WERI-Rb-1 (cell line): ENCODE data around the gene NPY5R.

Experiments used
- DNase-seq: peaks from one replicate; pipeline ENCODE4 v3.0.0-alpha.2; 2020
- H3K27ac ChIP-seq: fragments of 250-450 bp; sonication (Bioruptor Pico); 2 replicates; pipeline ENCODE4 v1.5.1; 2020; ENCODE audit warnings: mild to moderate bottlenecking, moderate library complexity
- H3K27me3 ChIP-seq: fragments of 250-450 bp; sonication (Bioruptor Pico); 2 replicates; pipeline ENCODE4 v1.5.1; 2021; ENCODE audit warnings: mild to moderate bottlenecking, low read depth, moderate library complexity; ENCODE audit not compliant: insufficient read depth, severe bottlenecking
- H3K36me3 ChIP-seq: fragments of 250-450 bp; sonication (Bioruptor Pico); 2 replicates; pipeline ENCODE4 v1.5.1; 2020; ENCODE audit warnings: mild to moderate bottlenecking, moderate library complexity
- H3K4me3 ChIP-seq: 2 replicates; pipeline ENCODE4 v1.5.1; 2011; ENCODE audit warnings: low read depth, mild to moderate bottlenecking, control low read depth, low read length
- H3K9me3 ChIP-seq: fragments of 250-450 bp; sonication (Bioruptor Pico); 2 replicates; pipeline ENCODE4 v1.5.1; 2021; ENCODE audit warnings: mild to moderate bottlenecking, moderate library complexity; ENCODE audit not compliant: severe bottlenecking
- CTCF ChIP-seq: IDR thresholded peaks from 2 replicates; pipeline ENCODE4 v1.5.1; 2011; ENCODE audit warnings: low read depth, mild to moderate bottlenecking, control low read depth, inconsistent platforms, low read length

The NPY5R gene

GRCh38 chr4:163350672-163351071 is 7.0 kb downstream of the NPY5R start:
- no peak for TF ChIP-seq CTCF
- Histone ChIP-seq H3K9me3 (no peaks in the 10 kb centered on the region), H3K27me3 (no peaks in the 10 kb centered on the region), H3K4me3 (no peak overlapping the region), H3K27ac (no peak overlapping the region), H3K36me3 (no peaks in the 10 kb centered on the region)
- no peak for DNase-seq

- Histone ChIP-seq H3K27me3 (no peaks in the 10 kb centered on the region), H3K27ac (no peak overlapping the region), H3K4me3 (no peak overlapping the region), H3K36me3 (no peaks in the 10 kb centered on the region), H3K9me3 (no peaks in the 10 kb centered on the region)
- no peak for DNase-seq
- TF ChIP-seq CTCF: no peak
Measured at GRCh38 chr4:163353054-163353453, 9.4 kb downstream of the NPY5R start.

- H3K9me3 ChIP-seq: no peaks in the 10 kb centered on the region
- no peaks in the 10 kb centered on the region for H3K27me3 ChIP-seq
- no peak overlapping the region for H3K4me3 ChIP-seq
- no peaks in the 10 kb centered on the region for H3K36me3 ChIP-seq
- no peak for DNase-seq
- no peak overlapping the region for H3K27ac ChIP-seq
- no peak for TF ChIP-seq CTCF
Measured at GRCh38 chr4:163356104-163356503, 12.4 kb downstream of the NPY5R start.

GRCh38 chr4:163367651-163368050 is 24.0 kb downstream of the NPY5R start:
- Histone ChIP-seq H3K36me3 (no peaks in the 10 kb centered on the region), H3K27ac (no peak overlapping the region), H3K9me3 (no peaks in the 10 kb centered on the region), H3K27me3 (no peaks in the 10 kb centered on the region), H3K4me3 (no peak overlapping the region)
- no peak for DNase-seq
- no peak for TF ChIP-seq CTCF

- H3K9me3 ChIP-seq: no peaks in the 10 kb centered on the region
- no peak for DNase-seq
- H3K4me3 ChIP-seq: no peak overlapping the region
- no peaks in the 10 kb centered on the region for H3K36me3 ChIP-seq
- no peaks in the 10 kb centered on the region for H3K27me3 ChIP-seq
- no peak overlapping the region for H3K27ac ChIP-seq
- TF ChIP-seq CTCF: no peak
Measured at GRCh38 chr4:163372029-163372428, 28.3 kb downstream of the NPY5R start.

GRCh38 chr4:163378661-163379060 is 35.0 kb downstream of the NPY5R start:
- H3K9me3 ChIP-seq: no peaks in the 10 kb centered on the region
- H3K4me3 ChIP-seq: no peak overlapping the region
- H3K27ac ChIP-seq: no peak overlapping the region
- no peaks in the 10 kb centered on the region for H3K36me3 ChIP-seq
- no peaks in the 10 kb centered on the region for H3K27me3 ChIP-seq
- DNase-seq: no peak
- TF ChIP-seq CTCF: no peak
